HepG2 (cell line): ENCODE measurements around the gene CRTC2. TPM values are rescaled to one million over a fixed set of nuclear protein-coding genes. Genes with fewer than 3 reads are reported as not detected.

Experiments used
- ATAD3A ChIP-seq: sonication (generic); formaldehyde crosslinking; IDR thresholded peaks from 2 replicates; pipeline ENCODE4 v1.4.0; 2020; ENCODE audit warnings: missing genetic modification reagents
- CEBPG ChIP-seq: IDR thresholded peaks from 2 replicates; pipeline ENCODE4 v1.6.1; 2016
- DNMT1 ChIP-seq: sonication (generic); formaldehyde crosslinking; IDR thresholded peaks from 2 replicates; pipeline ENCODE4 v1.5.1; 2020; ENCODE audit warnings: mild to moderate bottlenecking, missing genetic modification reagents
- FLYWCH1 ChIP-seq: sonication (generic); formaldehyde crosslinking; IDR thresholded peaks from 2 replicates; pipeline ENCODE4 v1.8.1; 2023; ENCODE audit warnings: mild to moderate bottlenecking, missing genetic modification reagents
- GATAD2A ChIP-seq: IDR thresholded peaks from 2 replicates; pipeline ENCODE4 v1.6.1; 2016
- IRF2 ChIP-seq: IDR thresholded peaks from 2 replicates; pipeline ENCODE4 v1.6.1; 2018; ENCODE audit warnings: missing genetic modification reagents, missing compliant biosample characterization
- NKX3-1 ChIP-seq: sonication (generic); formaldehyde crosslinking; IDR thresholded peaks from 2 replicates; pipeline ENCODE4 v1.5.0; 2020; ENCODE audit warnings: missing genetic modification reagents
- NPAS2 ChIP-seq: sonication (generic); formaldehyde crosslinking; IDR thresholded peaks from 2 replicates; pipeline ENCODE4 v1.8.0; 2022; ENCODE audit warnings: mild to moderate bottlenecking, missing genetic modification reagents, borderline replicate concordance
- PRPF4 ChIP-seq: fragments of 200-400 bp; formaldehyde crosslinking; IDR thresholded peaks from 2 replicates; pipeline ENCODE4 v1.6.1; 2016; ENCODE audit warnings: low read length, low read depth; ENCODE audit not compliant: poor library complexity, severe bottlenecking
- SIN3A ChIP-seq: IDR thresholded peaks from 2 replicates; pipeline ENCODE4 v1.6.1; 2011; ENCODE audit warnings: low read depth, mild to moderate bottlenecking, control low read depth, low read length, borderline replicate concordance
- SRY ChIP-seq: sonication (generic); formaldehyde crosslinking; IDR thresholded peaks from 2 replicates; pipeline ENCODE4 v1.8.0; 2022; ENCODE audit warnings: mild to moderate bottlenecking, missing genetic modification reagents
- ZBTB21 ChIP-seq: sonication (generic); formaldehyde crosslinking; IDR thresholded peaks from 2 replicates; pipeline ENCODE4 v1.4.0; 2020; ENCODE audit warnings: missing genetic modification reagents
- ZFAT ChIP-seq: sonication (generic); formaldehyde crosslinking; conservative IDR thresholded peaks from 2 replicates; pipeline ENCODE4 v1.8.1; 2023; ENCODE audit warnings: missing genetic modification reagents, inconsistent platforms
- ZFP36L2 ChIP-seq: sonication (generic); formaldehyde crosslinking; IDR thresholded peaks from 2 replicates; pipeline ENCODE4 v1.4.0; 2020; ENCODE audit warnings: missing genetic modification reagents
- ZNF354B ChIP-seq: sonication (generic); formaldehyde crosslinking; IDR thresholded peaks from 2 replicates; pipeline ENCODE4 v1.8.0; 2022; ENCODE audit warnings: mild to moderate bottlenecking, missing genetic modification reagents
- ZNF589 ChIP-seq: sonication (generic); formaldehyde crosslinking; conservative IDR thresholded peaks from 2 replicates; pipeline ENCODE4 v1.8.0; 2022; ENCODE audit warnings: mild to moderate bottlenecking, moderate library complexity, missing genetic modification reagents
- ZNF772 ChIP-seq: sonication (generic); formaldehyde crosslinking; IDR thresholded peaks from 2 replicates; pipeline ENCODE4 v1.5.0; 2020; ENCODE audit warnings: mild to moderate bottlenecking, missing genetic modification reagents
- ZNF83 ChIP-seq: sonication (generic); formaldehyde crosslinking; IDR thresholded peaks from 2 replicates; pipeline ENCODE4 v1.4.0; 2020; ENCODE audit warnings: missing genetic modification reagents, mild to moderate bottlenecking, borderline replicate concordance
- ZSCAN25 ChIP-seq: sonication (generic); formaldehyde crosslinking; IDR thresholded peaks from 2 replicates; pipeline ENCODE4 v1.8.0; 2022; ENCODE audit warnings: mild to moderate bottlenecking, missing genetic modification reagents
- polyA plus RNA-seq, 8 experiments: library from polyadenylated mRNA; depleted of rRNA in 3 of 8; stranded (reverse) in 7 of 8; unstranded in 1 of 8; fragments of >200 nt; fragmentation: Illumina TruSeq in 4 of 8; extraction: Trizol in 4 of 8; gene quantifications; 2 replicates each; pipeline versions ENCODE4 v1.2.1 to v1.2.3, GENCODE V29; 2011 to 2016; ENCODE audit warnings: low read depth in 4 of 8, missing spikeins in 1 of 8, mixed read lengths in 1 of 8; ENCODE audit not compliant: insufficient read depth in 1 of 8
- total RNA-seq, 5 experiments: library from RNA; depleted of rRNA; stranded (reverse); fragments of >200 nt; fragmentation: Illumina TruSeq; extraction: Trizol; gene quantifications; 2 replicates each; pipeline ENCODE4 v1.2.3, GENCODE V29; 2016; ENCODE audit warnings: low read depth in 1 of 5
- TF ChIP-seq, protein P1 (sequence below): sonication (generic); formaldehyde crosslinking; IDR thresholded peaks from 2 replicates; pipeline ENCODE4 v1.5.1; 2020; ENCODE audit warnings: mild to moderate bottlenecking, missing genetic modification reagents, moderate library complexity
- TF ChIP-seq, protein P2 (sequence below): IDR thresholded peaks from 2 replicates; pipeline ENCODE4 v1.6.1; 2016; ENCODE audit warnings: missing genetic modification reagents, missing compliant biosample characterization
- TF ChIP-seq, protein P3 (sequence below): sonication (generic); formaldehyde crosslinking; IDR thresholded peaks from 2 replicates; pipeline ENCODE4 v1.8.1; 2023; ENCODE audit warnings: missing genetic modification reagents, inconsistent platforms, borderline replicate concordance
- TF ChIP-seq, protein P4 (sequence below): conservative IDR thresholded peaks from 2 replicates; pipeline ENCODE4 v1.6.1; 2018; ENCODE audit warnings: missing genetic modification reagents
- TF ChIP-seq, protein P5 (sequence below): sonication (generic); formaldehyde crosslinking; IDR thresholded peaks from 2 replicates; pipeline ENCODE4 v1.4.0; 2020; ENCODE audit warnings: missing genetic modification reagents, mild to moderate bottlenecking, borderline replicate concordance

The CRTC2 gene
- total and polyA plus RNA-seq, 2 of the 13 experiments (the other 11 are each of a cell fraction or from before 2014, with no cell fraction given): 6.1 to 26.7 TPM

DNA sequence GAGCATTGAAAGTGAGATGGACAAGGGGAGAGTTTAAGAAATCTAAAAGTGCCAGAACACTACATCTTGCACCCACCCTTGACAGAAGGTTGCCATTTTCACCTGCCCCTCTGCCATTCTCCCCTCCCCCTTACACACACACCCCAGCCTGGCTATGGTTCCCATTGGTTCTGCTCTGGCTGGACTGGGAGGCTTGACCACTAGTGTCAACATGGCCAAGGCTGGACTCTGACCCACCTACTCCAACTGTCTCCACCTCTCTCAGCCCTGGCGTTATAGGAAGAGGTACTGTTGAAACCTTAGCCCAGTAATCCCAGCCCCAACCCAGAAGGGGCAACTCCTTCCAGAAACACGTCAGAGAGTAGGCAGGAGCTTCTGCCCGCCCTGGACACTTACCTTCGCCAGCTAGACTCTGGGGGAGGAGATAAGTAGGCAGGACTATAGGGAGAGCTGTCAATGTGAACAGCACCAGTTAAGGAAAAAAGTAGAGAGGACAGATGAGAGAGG is 4.5 kb downstream of the CRTC2 start (continued):
- TF ChIP-seq, protein P1, sequence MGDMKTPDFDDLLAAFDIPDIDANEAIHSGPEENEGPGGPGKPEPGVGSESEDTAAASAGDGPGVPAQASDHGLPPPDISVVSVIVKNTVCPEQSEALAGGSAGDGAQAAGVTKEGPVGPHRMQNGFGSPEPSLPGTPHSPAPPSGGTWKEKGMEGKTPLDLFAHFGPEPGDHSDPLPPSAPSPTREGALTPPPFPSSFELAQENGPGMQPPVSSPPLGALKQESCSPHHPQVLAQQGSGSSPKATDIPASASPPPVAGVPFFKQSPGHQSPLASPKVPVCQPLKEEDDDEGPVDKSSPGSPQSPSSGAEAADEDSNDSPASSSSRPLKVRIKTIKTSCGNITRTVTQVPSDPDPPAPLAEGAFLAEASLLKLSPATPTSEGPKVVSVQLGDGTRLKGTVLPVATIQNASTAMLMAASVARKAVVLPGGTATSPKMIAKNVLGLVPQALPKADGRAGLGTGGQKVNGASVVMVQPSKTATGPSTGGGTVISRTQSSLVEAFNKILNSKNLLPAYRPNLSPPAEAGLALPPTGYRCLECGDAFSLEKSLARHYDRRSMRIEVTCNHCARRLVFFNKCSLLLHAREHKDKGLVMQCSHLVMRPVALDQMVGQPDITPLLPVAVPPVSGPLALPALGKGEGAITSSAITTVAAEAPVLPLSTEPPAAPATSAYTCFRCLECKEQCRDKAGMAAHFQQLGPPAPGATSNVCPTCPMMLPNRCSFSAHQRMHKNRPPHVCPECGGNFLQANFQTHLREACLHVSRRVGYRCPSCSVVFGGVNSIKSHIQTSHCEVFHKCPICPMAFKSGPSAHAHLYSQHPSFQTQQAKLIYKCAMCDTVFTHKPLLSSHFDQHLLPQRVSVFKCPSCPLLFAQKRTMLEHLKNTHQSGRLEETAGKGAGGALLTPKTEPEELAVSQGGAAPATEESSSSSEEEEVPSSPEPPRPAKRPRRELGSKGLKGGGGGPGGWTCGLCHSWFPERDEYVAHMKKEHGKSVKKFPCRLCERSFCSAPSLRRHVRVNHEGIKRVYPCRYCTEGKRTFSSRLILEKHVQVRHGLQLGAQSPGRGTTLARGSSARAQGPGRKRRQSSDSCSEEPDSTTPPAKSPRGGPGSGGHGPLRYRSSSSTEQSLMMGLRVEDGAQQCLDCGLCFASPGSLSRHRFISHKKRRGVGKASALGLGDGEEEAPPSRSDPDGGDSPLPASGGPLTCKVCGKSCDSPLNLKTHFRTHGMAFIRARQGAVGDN (CRISPR knock-in tag): peak; percentile 63
- TF ChIP-seq ZSCAN25 (CRISPR knock-in tag): peak; percentile 73; the same call in 1 of the 2 replicates
- no peak for TF ChIP-seq PRPF4
- TF ChIP-seq, protein P2, sequence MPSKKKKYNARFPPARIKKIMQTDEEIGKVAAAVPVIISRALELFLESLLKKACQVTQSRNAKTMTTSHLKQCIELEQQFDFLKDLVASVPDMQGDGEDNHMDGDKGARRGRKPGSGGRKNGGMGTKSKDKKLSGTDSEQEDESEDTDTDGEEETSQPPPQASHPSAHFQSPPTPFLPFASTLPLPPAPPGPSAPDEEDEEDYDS (CRISPR knock-in tag): peak; percentile 73; the same call in 1 of the 2 replicates
- no peak for TF ChIP-seq ZFP36L2 (CRISPR knock-in tag)
- TF ChIP-seq ZNF83: no peak
- 0 out of 2 replicates have a peak, but pooled peaks have one; percentile 36 for TF ChIP-seq IRF2
- TF ChIP-seq DNMT1 (CRISPR knock-in tag): no peak
- 0 out of 2 replicates have a peak, but pooled peaks have one; percentile 18 for TF ChIP-seq ZBTB21
- TF ChIP-seq SIN3A: peak; percentile 78; the same call in 1 of the 2 replicates
- no peak for TF ChIP-seq ZFAT
- TF ChIP-seq ZNF772 (CRISPR knock-in tag): 0 out of 2 replicates have a peak, but pooled peaks have one; percentile 47
- TF ChIP-seq, protein P3, sequence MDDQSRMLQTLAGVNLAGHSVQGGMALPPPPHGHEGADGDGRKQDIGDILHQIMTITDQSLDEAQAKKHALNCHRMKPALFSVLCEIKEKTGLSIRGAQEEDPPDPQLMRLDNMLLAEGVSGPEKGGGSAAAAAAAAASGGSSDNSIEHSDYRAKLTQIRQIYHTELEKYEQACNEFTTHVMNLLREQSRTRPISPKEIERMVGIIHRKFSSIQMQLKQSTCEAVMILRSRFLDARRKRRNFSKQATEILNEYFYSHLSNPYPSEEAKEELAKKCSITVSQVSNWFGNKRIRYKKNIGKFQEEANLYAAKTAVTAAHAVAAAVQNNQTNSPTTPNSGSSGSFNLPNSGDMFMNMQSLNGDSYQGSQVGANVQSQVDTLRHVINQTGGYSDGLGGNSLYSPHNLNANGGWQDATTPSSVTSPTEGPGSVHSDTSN (CRISPR knock-in tag): no peak
- TF ChIP-seq, protein P4, sequence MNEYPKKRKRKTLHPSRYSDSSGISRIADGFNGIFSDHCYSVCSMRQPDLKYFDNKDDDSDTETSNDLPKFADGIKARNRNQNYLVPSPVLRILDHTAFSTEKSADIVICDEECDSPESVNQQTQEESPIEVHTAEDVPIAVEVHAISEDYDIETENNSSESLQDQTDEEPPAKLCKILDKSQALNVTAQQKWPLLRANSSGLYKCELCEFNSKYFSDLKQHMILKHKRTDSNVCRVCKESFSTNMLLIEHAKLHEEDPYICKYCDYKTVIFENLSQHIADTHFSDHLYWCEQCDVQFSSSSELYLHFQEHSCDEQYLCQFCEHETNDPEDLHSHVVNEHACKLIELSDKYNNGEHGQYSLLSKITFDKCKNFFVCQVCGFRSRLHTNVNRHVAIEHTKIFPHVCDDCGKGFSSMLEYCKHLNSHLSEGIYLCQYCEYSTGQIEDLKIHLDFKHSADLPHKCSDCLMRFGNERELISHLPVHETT (CRISPR knock-in tag): no peak
- TF ChIP-seq ATAD3A (CRISPR knock-in tag): no peak
- TF ChIP-seq, protein P5, sequence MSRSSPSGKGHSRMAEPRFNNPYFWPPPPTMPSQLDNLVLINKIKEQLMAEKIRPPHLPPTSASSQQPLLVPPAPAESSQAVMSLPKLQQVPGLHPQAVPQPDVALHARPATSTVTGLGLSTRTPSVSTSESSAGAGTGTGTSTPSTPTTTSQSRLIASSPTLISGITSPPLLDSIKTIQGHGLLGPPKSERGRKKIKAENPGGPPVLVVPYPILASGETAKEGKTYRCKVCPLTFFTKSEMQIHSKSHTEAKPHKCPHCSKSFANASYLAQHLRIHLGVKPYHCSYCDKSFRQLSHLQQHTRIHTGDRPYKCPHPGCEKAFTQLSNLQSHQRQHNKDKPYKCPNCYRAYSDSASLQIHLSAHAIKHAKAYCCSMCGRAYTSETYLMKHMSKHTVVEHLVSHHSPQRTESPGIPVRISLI (CRISPR knock-in tag): no peak
- no peak for TF ChIP-seq FLYWCH1 (CRISPR knock-in tag)
- no peak for TF ChIP-seq NPAS2 (CRISPR knock-in tag)
- TF ChIP-seq GATAD2A (CRISPR knock-in tag): peak; percentile 82
- TF ChIP-seq ZNF589 (CRISPR knock-in tag): no peak
- TF ChIP-seq ZNF354B (CRISPR knock-in tag): no peak
- TF ChIP-seq SRY (CRISPR knock-in tag): no peak
- peak; percentile 38; the same call in 1 of the 2 replicates for TF ChIP-seq CEBPG (CRISPR knock-in tag)
- TF ChIP-seq NKX3-1 (CRISPR knock-in tag): no peak
